Amygdala (tissue), 56 donors: ENCODE results near the gene ZBTB44.
"Not testable (repeated sequence)": the region's sequence is repeated elsewhere in the genome, so short reads cannot be mapped to it uniquely, and the experiment has no call there.

Experiments used
- DNase-seq, 56 donors: peaks; one replicate each; lab custom pipeline; 2025; lab: John Stamatoyannopoulos, UW

Gene ZBTB44

DNA sequence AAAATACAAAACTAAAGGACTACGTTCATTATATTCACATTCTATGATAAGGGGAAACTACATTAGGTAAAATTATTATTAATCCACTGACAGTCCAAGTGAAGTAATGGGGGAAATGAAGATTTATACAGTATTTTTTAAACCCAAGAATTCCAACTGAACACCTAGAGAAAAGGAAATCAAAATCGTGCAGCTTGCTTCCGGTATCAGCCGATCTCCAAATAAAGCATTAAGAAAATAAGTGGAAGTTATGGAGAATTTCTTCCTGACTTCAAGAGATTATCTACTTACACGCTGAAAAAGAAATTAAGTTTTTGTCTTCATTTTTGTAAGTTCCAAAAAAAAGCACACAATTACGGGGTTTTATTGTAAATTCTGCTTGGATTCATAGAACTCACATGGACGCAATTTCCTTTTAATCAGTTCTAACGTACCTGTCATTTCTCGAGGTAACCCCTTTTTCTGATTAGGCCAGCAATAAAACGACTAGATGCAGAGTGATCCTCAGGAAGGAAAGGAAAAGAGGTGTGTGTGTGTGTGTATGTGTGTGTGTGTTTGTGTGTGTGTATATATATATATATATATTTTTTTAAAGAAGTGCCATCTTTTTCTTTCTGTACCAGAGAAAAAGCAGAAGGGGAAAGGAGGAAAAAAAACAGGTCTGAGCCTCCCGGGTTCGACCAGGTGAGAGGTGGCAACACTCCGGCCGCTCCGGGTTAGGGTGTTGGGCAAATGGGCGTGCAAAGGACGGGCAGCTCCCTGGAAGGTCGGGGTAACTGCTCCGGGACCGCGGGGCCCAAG lies 1.1 kb downstream of the ZBTB44 start:
- no peak for DNase-seq

DNA sequence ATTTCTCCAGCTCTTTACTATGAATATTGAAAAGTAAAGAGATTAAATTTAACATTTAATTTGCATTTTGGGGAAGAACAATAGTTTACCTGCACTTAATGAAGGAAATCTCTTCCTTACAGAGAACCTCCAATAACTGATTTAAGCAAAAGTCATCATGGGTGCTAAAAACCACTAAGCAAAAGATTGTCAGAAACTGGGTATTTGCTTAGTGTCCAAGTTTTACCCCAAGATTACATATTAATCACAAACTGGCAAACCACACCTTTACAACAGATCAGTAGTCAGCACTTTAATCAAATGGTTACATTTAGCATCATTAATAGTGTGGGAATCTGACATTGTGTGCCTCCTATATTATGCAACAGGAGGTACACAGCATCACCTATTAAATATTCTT lies 2.7 kb downstream of the ZBTB44 start:
- DNase-seq = no peak

- no peak for DNase-seq
Observed at GRCh38 chr11:130310622-130311021, 4.1 kb downstream of the ZBTB44 start.

DNA sequence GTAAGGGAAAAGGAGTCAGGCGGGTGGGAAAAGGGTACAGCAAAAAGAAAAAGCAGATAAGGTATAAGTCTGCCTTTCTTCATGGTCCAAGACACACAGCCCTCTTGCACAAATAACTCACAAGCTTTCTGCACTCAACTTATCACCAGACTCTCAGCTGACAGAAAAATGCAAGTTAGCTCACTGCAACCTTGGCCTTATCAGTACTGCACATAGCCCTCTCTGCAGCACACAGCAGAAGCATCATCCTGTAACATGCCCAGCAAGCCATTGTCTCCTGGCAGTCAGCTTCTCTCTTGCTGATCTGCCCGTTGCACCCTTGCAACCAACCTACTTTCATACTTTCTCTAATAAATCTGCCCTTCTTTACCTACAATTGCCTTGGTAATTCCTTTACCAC lies 5.8 kb downstream of the ZBTB44 start:
- DNase-seq = no peak

- DNase-seq = no peak
Observed at GRCh38 chr11:130308059-130308458, 6.7 kb downstream of the ZBTB44 start.

- DNase-seq = no peak
Observed at GRCh38 chr11:130304651-130305050, 10.1 kb downstream of the ZBTB44 start.

DNA sequence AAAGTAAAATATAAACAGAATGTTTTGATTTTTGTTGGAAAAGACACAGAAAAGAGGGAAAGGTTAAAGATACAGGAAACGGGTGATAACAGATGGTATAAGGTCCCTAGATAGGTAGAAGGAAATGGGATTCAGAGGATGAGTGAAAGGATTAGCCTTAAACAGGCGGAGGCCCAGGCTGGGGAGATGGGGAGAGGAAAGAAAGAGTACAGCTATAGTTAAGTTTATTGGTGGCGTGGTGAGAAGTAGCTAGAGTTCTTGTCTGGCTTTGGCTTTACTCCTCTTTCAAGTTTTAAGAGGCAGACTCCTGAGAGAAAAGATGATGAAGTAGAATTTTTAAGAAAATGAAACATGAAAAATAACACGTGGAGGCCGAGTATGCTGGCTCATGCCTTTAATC lies 13.7 kb downstream of the ZBTB44 start:
- no peak for DNase-seq

- DNase-seq = no peak
Observed at GRCh38 chr11:130300567-130300966, 14.2 kb downstream of the ZBTB44 start.

GRCh38 chr11:130299978-130300377 lies 14.7 kb downstream of the ZBTB44 start:
- no peak for DNase-seq

DNA sequence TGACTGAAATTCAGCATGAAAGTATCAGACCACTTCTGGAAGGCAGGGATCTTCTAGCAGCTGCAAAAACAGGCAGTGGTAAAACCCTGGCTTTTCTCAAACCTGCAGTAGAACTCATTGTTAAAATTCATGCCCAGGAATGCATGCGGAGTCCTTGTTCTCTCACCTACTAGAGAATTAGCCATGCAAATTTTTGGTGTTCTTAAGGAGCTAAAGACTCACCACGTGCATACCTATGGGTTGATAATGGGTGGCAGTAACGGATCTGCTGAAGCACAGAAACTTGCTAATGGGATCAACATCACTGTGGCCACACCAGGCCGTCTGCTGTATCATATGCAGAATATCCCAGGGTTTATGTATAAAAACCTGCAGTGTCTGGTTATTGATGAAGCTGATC lies 19.1 kb downstream of the ZBTB44 start:
- no peak for DNase-seq

DNA sequence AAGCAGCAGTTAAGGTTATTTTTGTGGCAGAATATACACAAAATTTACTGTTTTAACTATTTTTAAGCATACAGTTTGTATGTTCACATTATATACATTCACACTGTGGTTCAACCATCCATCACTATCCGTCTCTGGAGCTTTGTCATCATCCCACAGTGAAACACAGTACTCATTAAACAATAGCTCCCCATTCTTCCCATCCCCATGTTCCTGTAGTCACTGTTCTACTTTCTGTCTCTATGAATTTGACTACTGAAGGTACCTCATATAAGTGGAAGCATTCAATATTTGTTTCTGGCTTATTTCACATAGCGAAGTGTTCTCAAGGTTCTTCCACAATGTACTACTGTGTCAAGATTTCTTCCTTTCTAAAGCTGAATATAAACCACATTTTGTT lies 32.6 kb downstream of the ZBTB44 start:
- DNase-seq = no peak

GRCh38 chr11:130281341-130281740 lies 33.4 kb downstream of the ZBTB44 start:
- not testable (repeated sequence) for DNase-seq

DNA sequence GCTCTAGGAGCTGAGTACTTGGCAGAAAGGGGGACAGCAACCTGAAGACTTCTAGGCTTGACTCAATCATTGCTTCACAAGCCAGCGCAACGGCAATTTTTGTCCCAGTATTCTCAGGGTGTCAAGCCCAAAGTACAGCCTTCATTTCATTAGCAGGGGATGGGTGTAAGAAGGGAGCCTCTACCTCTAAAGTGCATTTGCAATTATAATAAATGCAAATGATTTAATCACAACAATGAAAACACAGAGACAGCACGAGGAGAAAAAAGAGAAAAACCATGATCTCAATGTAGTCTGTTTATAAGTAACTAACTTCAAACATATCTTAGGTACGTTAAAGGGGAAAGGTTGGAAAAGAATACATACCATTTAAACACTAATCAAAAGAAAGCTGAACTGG lies 34.7 kb downstream of the ZBTB44 start:
- DNase-seq = no peak

GRCh38 chr11:130278745-130279144 lies 36.0 kb downstream of the ZBTB44 start:
- no peak for DNase-seq

- no peak for DNase-seq
Observed at GRCh38 chr11:130278151-130278550, 36.6 kb downstream of the ZBTB44 start.

DNA sequence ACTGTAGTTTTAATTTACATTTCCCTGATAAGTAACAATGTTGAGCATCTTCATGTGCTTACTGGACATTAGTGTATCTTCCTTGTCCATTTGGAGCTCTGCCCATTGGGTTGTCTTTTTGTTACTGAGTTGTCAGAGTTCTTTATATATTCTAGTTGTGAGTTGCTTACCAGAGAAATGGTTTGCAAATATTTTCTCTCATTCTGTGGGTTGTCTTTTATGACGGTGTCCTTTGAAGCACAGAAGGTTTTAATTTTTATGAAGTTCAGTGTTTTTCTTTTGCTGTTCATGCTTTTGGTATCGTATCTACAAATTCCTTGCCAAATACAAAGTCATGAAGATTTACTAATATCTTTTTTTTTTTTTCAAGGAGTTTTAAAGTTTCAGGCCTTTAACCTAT lies 42.4 kb downstream of the ZBTB44 start:
- DNase-seq = no peak

- DNase-seq = no peak
Observed at GRCh38 chr11:130269326-130269943, 45.3 kb downstream of the ZBTB44 start.

- no peak for DNase-seq
Observed at GRCh38 chr11:130263351-130263750, 51.4 kb downstream of the ZBTB44 start.

- DNase-seq = no peak
Observed at GRCh38 chr11:130262424-130262823, 52.3 kb downstream of the ZBTB44 start.

- DNase-seq = peak in 6 of 56 donors; percentile 4 to 44 (median 11)
Observed at GRCh38 chr11:130261571-130261970, 53.1 kb downstream of the ZBTB44 start.

- no peak for DNase-seq
Observed at GRCh38 chr11:130260742-130261141, 54.0 kb downstream of the ZBTB44 start.

DNA sequence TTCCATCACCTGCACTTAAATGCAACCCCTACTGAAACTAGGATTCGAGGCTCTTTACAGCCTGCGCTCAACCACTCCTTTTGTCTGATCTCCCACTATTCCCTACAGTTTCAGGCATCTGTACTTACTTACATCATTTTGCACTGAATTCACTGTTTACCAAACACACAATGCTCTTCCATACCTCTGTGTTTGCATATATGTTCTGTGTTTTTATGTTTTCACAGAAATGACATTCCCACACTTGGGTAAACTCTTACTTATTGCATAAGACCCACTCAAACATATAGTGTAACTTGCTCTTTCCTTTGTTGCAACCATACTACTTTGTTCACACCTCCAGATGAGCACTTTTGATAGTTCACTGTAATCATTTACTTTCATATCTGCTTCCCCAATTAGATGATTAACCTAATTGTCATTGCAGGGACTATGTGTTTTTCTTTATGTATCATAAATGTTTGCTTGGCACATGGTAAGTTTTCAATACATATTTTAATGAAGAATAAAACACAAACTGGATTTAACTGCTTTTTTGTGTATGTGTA lies 54.6 kb downstream of the ZBTB44 start:
- DNase-seq = no peak
